Type B pancreatic cell (in vitro differentiated cells): ENCODE data around the gene SUSD6. TPM values are rescaled to one million over a fixed set of nuclear protein-coding genes. Genes with fewer than 3 reads are reported as not detected.
A peak's percentile ranks its signal among the peaks of the same experiment; 100 is the strongest.

Experiments
- DNase-seq: peaks from one replicate; pipeline ENCODE4 v3.0.0; 2021; ENCODE audit warnings: mixed read lengths; ENCODE audit not compliant: unreplicated experiment; ENCODE audit errors: extremely low spot score
- H3K27ac Mint-ChIP-seq: 2 replicates; pipeline ENCODE4 v1.8.0; 2021; ENCODE audit warnings: mild to moderate bottlenecking, mixed read lengths
- H3K27me3 Mint-ChIP-seq: 2 replicates; pipeline ENCODE4 v1.8.0; 2021; ENCODE audit warnings: mixed read lengths
- H3K36me3 Mint-ChIP-seq: 2 replicates; pipeline ENCODE4 v1.8.0; 2021; ENCODE audit warnings: mixed read lengths
- H3K4me1 Mint-ChIP-seq: one replicate; pipeline ENCODE4 v1.8.0; 2021; ENCODE audit warnings: mixed read lengths; ENCODE audit not compliant: unreplicated experiment
- H3K4me3 Mint-ChIP-seq: 2 replicates; pipeline ENCODE4 v1.8.0; 2021; ENCODE audit warnings: mild to moderate bottlenecking, mixed read lengths
- H3K9me3 Mint-ChIP-seq: 2 replicates; pipeline ENCODE4 v1.8.0; 2021; ENCODE audit warnings: mixed read lengths
- total RNA-seq: library from RNA; stranded (reverse); gene quantifications from 2 replicates; pipeline ENCODE4 v1.2.1, GENCODE V29; 2021; ENCODE audit warnings: low replicate concordance
- TF ChIP-seq, protein P1 (sequence below): fragments of 200-600 bp; sonication (generic); conservative IDR thresholded peaks from 2 replicates; pipeline ENCODE4 v1.5.0; 2021; ENCODE audit warnings: antibody characterized with exemption, mild to moderate bottlenecking

SUSD6 gene
- total RNA-seq, 1 donor from 2014 or later, result 31.7 TPM

- peaks cover 8% of the 10 kb centered on the region for H3K36me3 Mint-ChIP-seq
- H3K9me3 Mint-ChIP-seq, result no peaks in the 10 kb centered on the region
- H3K4me3 Mint-ChIP-seq, result no peak overlapping the region
- no peaks in the 10 kb centered on the region for H3K27me3 Mint-ChIP-seq
- no peak for DNase-seq
- TF ChIP-seq, protein P1, sequence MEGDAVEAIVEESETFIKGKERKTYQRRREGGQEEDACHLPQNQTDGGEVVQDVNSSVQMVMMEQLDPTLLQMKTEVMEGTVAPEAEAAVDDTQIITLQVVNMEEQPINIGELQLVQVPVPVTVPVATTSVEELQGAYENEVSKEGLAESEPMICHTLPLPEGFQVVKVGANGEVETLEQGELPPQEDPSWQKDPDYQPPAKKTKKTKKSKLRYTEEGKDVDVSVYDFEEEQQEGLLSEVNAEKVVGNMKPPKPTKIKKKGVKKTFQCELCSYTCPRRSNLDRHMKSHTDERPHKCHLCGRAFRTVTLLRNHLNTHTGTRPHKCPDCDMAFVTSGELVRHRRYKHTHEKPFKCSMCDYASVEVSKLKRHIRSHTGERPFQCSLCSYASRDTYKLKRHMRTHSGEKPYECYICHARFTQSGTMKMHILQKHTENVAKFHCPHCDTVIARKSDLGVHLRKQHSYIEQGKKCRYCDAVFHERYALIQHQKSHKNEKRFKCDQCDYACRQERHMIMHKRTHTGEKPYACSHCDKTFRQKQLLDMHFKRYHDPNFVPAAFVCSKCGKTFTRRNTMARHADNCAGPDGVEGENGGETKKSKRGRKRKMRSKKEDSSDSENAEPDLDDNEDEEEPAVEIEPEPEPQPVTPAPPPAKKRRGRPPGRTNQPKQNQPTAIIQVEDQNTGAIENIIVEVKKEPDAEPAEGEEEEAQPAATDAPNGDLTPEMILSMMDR, result no peak
- H3K4me1 Mint-ChIP-seq, result peaks cover 25% of the 10 kb centered on the region
- no peak overlapping the region for H3K27ac Mint-ChIP-seq
These were observed 72.6 kb downstream of the SUSD6 start for GRCh38 chr14:69683971-69684370.

DNA sequence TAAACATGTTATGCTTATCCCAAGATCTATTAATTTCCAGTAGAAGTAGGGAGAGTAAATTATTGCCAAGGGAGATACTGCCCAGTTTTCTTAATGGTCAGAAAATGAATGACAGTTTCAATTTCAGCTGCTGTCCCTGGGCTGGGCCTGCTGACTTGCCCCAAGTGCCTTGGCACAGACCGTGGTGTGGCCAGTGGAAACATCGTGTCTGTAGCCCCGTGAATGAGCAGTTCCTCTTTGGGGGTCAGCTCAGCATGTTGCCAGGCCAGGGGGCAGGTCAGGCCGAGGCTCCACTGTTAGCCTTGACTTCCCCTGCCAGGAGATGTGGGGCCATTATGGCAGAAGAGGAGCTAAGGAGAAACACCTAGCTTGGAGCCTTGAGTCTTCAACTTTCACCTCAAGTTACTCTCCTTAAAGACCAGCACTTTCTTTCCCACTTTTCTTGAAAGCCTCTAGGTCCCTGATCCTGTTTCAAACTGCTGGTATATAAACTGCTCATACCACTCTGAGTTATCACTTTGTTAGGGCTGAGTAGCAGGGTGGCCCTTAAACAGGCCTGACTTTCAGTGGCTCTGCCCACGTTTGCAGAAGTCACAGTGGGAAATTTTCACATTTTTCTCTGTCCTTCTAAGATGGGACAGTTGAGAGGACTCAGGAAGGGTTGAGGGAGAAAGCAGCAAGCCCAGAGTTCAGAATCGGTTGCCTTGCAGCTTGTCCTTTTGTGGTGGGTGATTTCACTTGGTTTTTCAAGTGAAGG, 73.2 kb downstream of the SUSD6 start:
- Mint-ChIP-seq H3K4me3 (no peak overlapping the region), H3K9me3 (no peaks in the 10 kb centered on the region), H3K4me1 (peaks cover 25% of the 10 kb centered on the region), H3K36me3 (peaks cover 10% of the 10 kb centered on the region), H3K27me3 (no peaks in the 10 kb centered on the region), H3K27ac (peak overlapping the region; percentile 30)
- no peak for DNase-seq
- TF ChIP-seq, protein P1, result no peak

DNA sequence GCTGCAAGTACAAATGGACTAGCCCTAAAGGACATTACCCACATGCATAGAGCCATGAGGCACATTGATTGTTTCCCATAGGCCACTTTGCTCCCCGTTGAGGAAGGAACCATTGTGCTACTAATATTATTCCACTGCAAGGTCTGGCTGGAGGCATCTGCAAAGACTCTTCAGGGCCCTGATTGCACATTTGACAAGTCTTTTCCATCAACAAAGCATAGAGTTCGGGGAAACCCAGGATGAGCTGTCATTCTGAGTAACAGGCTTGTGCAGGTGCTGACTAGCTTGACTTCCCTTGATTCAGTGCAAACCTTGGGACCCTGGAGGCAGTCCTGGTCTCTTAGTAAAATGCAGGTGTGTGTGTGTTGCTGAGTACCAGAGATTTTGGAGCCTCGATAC, 73.8 kb downstream of the SUSD6 start:
- Mint-ChIP-seq H3K27me3 (no peaks in the 10 kb centered on the region), H3K4me3 (no peak overlapping the region), H3K9me3 (no peaks in the 10 kb centered on the region), H3K4me1 (peaks cover 27% of the 10 kb centered on the region), H3K27ac (peak overlapping the region; percentile 30), H3K36me3 (peaks cover 9% of the 10 kb centered on the region)
- TF ChIP-seq, protein P1, result no peak
- no peak for DNase-seq

DNA sequence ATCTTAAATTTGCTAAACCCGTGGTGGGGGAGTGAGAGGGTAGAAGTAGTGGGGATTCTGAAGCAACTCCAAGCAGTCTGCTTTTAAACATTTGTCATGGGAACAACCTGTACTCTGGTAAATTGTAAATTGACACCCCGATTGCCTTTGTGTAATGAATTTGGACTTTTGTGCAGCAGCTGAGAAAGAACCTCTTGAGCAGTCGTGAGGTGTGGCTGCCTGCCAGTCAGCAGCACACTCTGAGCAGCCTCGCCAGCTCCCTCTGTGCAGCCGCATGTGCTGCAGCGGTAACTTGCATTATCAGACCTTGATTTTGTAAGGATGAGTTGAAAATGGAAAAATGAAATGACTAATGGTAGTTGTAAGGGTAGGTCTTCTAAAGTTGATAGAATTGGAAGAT, 74.3 kb downstream of the SUSD6 start:
- H3K4me3 Mint-ChIP-seq, result peak overlapping the region; percentile 34
- H3K36me3 Mint-ChIP-seq, result peaks cover 4% of the 10 kb centered on the region
- H3K27me3 Mint-ChIP-seq, result no peaks in the 10 kb centered on the region
- H3K9me3 Mint-ChIP-seq, result no peaks in the 10 kb centered on the region
- TF ChIP-seq, protein P1, result no peak
- peak overlapping the region; percentile 22 for H3K27ac Mint-ChIP-seq
- H3K4me1 Mint-ChIP-seq, result peaks cover 30% of the 10 kb centered on the region
- DNase-seq, result no peak

DNA sequence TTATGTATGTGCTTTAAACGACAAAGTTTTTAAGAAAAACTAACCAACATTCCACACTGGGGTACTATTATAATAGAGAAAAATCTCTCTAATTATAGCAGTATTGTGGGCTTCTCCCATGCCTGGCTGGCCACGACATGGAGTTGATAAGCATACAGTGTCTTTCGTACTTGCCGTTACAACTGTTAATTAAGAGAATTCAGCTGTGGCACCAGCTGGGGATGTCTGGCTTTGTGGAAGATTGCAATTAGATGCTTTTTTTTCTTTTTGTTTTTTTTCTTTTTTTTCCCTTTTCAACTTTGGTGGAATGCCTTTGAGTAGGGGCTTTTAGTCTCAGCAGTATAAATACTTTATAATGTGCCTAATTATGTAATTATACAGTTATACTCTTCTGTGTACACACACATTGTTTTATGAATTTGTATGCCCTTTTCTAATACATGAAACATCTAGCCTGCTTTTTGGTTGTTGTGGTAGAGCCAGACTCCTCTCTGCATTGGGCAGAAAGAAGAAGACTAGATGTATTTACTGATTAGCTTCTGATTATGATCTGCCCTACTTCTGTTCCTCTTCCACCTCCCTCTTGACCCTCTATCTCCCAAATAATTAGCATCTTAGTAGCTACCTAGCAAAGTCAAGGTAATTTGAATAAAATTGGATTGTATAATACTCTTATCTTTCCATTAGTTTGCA, 76.4 kb downstream of the SUSD6 start:
- DNase-seq, result no peak
- Mint-ChIP-seq H3K9me3 (no peaks in the 10 kb centered on the region), H3K27me3 (no peaks in the 10 kb centered on the region), H3K27ac (peak overlapping the region; percentile 34), H3K4me3 (no peak overlapping the region), H3K4me1 (peaks cover 34% of the 10 kb centered on the region), H3K36me3 (peaks cover 8% of the 10 kb centered on the region)
- TF ChIP-seq, protein P1, result no peak
